Choroid plexus epithelial cell (primary cell): ENCODE results near the gene KRI1.
A peak's percentile ranks its signal among the peaks of the same experiment; 100 is the strongest.

Source experiments
- DNase-seq: peaks from one replicate; pipeline ENCODE4 v3.0.0-alpha.2; 2010; ENCODE audit warnings: low read depth
- H3K4me3 ChIP-seq: 2 replicates; pipeline ENCODE4 v1.5.1; 2011; ENCODE audit warnings: low read depth, mild to moderate bottlenecking, control low read depth, low read length, moderate library complexity
- CTCF ChIP-seq: conservative IDR thresholded peaks from 2 replicates; pipeline ENCODE4 v1.5.1; 2011; ENCODE audit warnings: low read depth, mild to moderate bottlenecking, control low read depth, inconsistent platforms, low read length, moderate library complexity

Gene KRI1

GRCh38 chr19:10565567-10566407 is at the start of gene KRI1:
KRI1 (minus strand) TSS chr19:10566010; CDS start chr19:10565999, 11 bp downstream.
- TF ChIP-seq CTCF: peak; percentile 24
- peak; percentile 98 for DNase-seq

GRCh38 chr19:10612499-10613119 is 46.8 kb upstream of the KRI1 start:
- no peak overlapping the region for H3K4me3 ChIP-seq
- no peak for DNase-seq
- no peak for TF ChIP-seq CTCF

More at GRCh38 chr19:10565567-10566407, at the start of gene KRI1:
- peak within 1 kb of the TSS; percentile 90 for H3K4me3 ChIP-seq

DNA sequence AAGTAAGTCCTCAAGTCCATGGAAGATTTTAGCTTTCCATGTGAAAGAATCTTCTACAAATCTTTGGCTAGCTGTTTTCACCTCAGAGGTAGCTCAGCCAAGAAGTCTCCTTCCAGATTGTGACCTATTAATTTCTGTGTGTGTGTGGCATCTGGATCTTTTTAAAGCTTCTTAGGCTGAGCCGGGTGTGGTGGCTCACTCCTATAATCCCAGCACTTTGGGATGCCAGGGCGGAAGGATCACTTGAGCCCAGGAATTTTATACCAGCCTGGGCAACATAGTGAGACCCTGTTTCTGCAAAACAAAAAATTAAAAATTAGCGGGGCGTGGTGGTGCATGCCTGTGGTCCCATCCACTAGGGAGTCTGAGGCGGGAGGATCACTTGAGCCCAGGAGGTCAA is 46.1 kb upstream of the KRI1 start:
- no peak for TF ChIP-seq CTCF
- H3K4me3 ChIP-seq: no peak overlapping the region
- no peak for DNase-seq

DNA sequence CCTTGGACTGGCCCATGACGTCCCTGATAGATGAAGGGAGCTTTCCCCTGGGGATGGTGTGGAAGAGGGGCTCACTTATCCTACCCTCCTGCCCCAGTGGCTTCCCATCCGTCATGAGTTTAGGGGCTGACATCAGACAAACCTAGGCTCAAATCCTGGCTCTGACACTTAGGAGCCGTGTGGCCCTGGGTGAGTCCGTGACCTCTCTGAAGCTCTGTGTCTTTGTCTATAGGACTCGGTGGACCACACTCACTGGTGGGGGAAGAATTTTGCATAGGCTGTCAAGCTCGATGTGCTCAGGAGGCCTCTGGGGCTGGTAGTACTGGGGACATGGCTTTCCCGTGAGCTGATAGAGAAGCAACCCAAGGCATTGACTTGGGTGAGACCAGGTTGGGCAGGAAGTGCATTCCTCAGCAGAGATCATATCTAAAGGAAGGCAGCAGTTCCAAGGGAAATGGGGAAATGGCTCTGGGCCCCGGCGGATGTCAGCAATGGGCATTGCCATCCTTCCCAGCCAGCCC is 38.7 kb upstream of the KRI1 start:
- TF ChIP-seq CTCF: no peak
- H3K4me3 ChIP-seq: no peak overlapping the region
- DNase-seq: no peak

- peak overlapping the region; percentile 99 for H3K4me3 ChIP-seq
- peak; percentile 69 for DNase-seq
- TF ChIP-seq CTCF: no peak
Observed at GRCh38 chr19:10603873-10604459, 38.2 kb upstream of the KRI1 start.

DNA sequence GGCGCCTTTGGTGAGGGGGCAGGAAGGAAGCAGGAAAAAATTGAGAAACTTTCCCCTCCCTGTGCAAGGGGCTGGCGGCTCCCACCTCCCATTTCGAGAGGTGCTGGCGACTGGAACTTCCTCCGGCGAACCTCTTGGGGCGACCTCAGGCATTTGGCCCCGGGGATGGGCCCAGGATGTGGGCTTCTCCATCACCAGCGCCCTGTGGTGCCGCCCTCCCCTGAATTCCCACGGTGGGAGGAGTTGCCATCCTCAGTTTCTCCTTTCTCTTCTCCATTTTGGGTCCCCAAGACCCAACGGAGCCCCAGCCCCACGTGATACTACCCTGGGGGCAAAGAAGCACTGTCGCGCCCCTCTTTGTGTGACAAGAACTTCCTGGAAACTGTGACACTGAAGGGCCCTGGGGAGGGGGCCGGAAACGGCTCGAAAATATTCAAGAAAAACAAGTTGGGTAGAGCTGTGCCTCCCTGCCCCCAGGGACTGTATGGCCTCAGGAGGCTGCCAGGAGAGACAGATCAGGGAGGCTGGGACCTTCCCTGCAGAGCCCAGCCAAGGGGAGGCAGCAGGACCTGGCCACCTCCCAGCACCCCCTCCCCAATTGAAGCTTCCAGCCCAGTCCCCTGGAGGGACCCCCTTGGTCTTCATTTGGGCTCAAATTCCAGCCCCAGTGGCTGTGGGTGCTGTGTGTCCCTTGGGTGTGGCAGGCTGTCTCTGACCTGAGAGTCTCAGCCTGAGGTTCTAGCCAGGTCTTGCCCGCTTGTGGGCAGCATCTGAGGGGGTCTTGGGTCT is 37.5 kb upstream of the KRI1 start:
- no peak for TF ChIP-seq CTCF
- DNase-seq: peak; percentile 18
- peak overlapping the region; percentile 99 for H3K4me3 ChIP-seq
